Neutrophil (primary cell): ENCODE data around the gene TYMS.
"Not testable (repeated sequence)": the region's sequence is repeated elsewhere in the genome, so short reads cannot be mapped to it uniquely, and the experiment has no call there.

Source experiments
- H3K27ac ChIP-seq: fragments of 200-600 bp; sonication (generic); 2 replicates; pipeline ENCODE4 v1.5.1; 2016; ENCODE audit warnings: mild to moderate bottlenecking, moderate library complexity
- H3K27me3 ChIP-seq: fragments of 200-600 bp; sonication (generic); 2 replicates; pipeline ENCODE4 v1.6.0; 2016; ENCODE audit warnings: mild to moderate bottlenecking
- H3K36me3 ChIP-seq: fragments of 200-600 bp; sonication (generic); 2 replicates; pipeline ENCODE4 v1.5.1; 2017
- H3K4me1 ChIP-seq, 2 experiments: fragments of 200-600 bp in 1 of 2; sonication (generic) in 1 of 2; 1 replicate in 1 of 2; 2 replicates in 1 of 2; pipeline versions ENCODE4 v1.5.1 to v1.6.1; 2013 to 2016; ENCODE audit warnings: low read depth in 1 of 2, low read length in 1 of 2, mild to moderate bottlenecking in 1 of 2, moderate library complexity in 1 of 2; ENCODE audit not compliant: control insufficient read depth in 1 of 2, insufficient read depth in 1 of 2
- H3K4me3 ChIP-seq, 2 experiments: fragments of 200-600 bp in 1 of 2; sonication (generic) in 1 of 2; 1 replicate in 1 of 2; 2 replicates in 1 of 2; pipeline ENCODE4 v1.5.1; 2013 to 2016; ENCODE audit warnings: low read depth in 1 of 2, low read length in 1 of 2, mild to moderate bottlenecking in 1 of 2, moderate library complexity in 1 of 2
- H3K9me3 ChIP-seq: fragments of 200-600 bp; sonication (generic); 2 replicates; pipeline ENCODE4 v1.5.1; 2016
- TF ChIP-seq, protein P1 (sequence below): fragments of 200-600 bp; sonication (generic); IDR thresholded peaks from 2 replicates; pipeline ENCODE4 v1.5.1; 2016; ENCODE audit warnings: antibody characterized with exemption

The TYMS gene

DNA sequence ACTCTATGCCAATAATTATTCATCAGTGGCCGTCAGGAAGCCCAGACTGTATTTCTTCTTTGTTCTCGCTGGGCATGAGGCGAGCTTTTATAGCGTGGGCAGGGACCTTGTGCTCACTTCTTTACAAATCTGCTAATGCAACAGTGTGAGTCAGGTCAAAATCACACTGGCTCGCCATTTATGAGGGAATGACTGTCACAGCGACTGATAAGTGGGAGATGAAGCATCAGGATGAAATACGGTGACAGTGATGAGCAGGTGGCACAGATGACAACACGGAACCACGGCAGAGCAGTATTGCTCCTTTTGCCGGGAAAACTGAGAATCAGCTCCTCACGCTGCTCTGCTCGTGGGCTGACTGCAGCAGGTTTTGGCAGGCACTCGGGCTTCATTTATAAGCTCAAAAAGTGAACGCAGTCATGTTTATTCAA, 20.5 kb downstream of the TYMS start:
- Histone ChIP-seq H3K27ac (no peak overlapping the region), H3K36me3 (peaks cover 76% of the 10 kb centered on the region), H3K4me1 (no peaks in the 10 kb centered on the region), H3K4me3 (no peak overlapping the region), H3K27me3 (no peaks in the 10 kb centered on the region), H3K9me3 (no peaks in the 10 kb centered on the region)
- TF ChIP-seq, protein P1, sequence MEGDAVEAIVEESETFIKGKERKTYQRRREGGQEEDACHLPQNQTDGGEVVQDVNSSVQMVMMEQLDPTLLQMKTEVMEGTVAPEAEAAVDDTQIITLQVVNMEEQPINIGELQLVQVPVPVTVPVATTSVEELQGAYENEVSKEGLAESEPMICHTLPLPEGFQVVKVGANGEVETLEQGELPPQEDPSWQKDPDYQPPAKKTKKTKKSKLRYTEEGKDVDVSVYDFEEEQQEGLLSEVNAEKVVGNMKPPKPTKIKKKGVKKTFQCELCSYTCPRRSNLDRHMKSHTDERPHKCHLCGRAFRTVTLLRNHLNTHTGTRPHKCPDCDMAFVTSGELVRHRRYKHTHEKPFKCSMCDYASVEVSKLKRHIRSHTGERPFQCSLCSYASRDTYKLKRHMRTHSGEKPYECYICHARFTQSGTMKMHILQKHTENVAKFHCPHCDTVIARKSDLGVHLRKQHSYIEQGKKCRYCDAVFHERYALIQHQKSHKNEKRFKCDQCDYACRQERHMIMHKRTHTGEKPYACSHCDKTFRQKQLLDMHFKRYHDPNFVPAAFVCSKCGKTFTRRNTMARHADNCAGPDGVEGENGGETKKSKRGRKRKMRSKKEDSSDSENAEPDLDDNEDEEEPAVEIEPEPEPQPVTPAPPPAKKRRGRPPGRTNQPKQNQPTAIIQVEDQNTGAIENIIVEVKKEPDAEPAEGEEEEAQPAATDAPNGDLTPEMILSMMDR, result no peak

DNA sequence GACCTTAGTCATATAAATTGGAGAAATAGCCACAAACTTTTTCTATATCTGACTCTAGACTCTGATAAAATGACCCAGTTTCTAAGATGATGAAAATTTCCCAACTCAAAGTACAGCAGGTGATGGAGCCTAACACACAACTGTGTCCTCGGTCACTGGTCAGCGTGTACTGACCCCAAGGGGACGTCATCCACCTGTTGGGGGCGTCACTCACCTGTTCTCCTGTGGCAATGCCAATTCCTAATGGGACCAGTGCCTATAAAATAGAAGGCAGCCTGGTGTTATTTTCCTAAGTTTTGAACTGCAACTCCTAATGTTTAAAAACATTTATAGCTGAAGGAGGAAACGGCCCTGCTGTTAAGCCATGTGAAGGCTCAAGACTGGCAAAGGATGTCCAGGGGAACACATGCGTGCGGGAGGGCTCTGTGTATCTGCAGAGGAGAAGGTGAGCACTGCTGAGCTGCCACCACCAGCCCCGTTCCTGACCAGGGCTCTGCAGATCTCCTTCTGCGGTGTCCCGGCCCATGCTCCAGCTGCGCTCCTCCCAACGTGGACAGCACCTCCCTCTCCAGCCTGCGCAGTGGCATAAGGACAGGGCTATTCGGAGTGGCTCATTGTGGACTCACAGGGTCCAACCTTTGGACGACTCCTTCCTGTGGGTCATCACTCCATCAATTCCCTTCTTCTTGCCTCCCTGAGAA, 21.2 kb downstream of the TYMS start:
- Histone ChIP-seq H3K27ac (no peak overlapping the region), H3K4me1 (no peaks in the 10 kb centered on the region), H3K9me3 (no peaks in the 10 kb centered on the region), H3K36me3 (peaks cover 71% of the 10 kb centered on the region), H3K27me3 (no peaks in the 10 kb centered on the region), H3K4me3 (no peak overlapping the region)
- TF ChIP-seq, protein P1, result no peak

DNA sequence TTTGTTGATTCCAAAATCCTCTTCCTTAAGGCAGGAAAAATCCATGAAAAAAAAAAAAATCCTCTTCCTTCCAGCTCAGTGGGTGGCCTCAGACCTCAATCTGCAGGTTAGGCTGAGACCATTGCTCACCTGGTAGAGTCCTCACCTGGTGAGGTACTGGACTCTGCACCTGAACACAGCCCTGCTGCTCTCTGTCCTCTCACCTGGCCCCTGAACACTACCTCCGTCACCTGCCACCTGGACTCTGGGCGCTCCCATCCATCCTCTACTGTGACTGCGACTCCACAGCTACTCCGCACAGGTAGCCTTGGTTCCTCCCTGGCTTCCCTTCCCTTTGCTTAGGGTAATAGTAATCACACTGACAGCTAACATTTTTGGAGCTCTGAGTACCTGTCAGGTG, 22.1 kb downstream of the TYMS start:
- Histone ChIP-seq H3K27ac (no peak overlapping the region), H3K4me1 (no peaks in the 10 kb centered on the region)
- TF ChIP-seq, protein P1, result no peak

DNA sequence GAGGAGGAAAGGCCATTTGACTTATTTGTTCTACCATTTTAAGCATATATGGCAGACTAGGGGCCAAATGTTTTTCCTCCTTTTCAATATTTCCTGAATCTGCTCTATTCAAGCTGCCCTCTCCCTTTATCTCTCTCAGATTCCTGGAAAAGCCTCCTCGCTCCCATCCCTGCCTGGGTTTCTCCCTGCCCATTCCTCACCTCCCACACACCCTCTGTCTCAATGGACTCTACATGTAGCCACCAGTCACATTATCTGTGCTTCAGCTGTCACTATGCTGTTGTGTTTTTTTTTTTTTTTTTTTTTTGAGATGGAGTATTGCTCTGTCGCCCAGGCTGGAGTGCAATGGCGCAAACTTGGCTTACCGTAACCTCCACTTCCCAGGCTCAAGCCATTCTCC, 22.9 kb downstream of the TYMS start:
- peaks cover 54% of the 10 kb centered on the region for H3K36me3 ChIP-seq
- TF ChIP-seq, protein P1, result no peak

More for the DNA sequence above, 22.1 kb downstream of the TYMS start:
- Histone ChIP-seq H3K27me3 (no peaks in the 10 kb centered on the region), H3K4me3 (no peak overlapping the region), H3K9me3 (no peaks in the 10 kb centered on the region), H3K36me3 (peaks cover 62% of the 10 kb centered on the region)

DNA sequence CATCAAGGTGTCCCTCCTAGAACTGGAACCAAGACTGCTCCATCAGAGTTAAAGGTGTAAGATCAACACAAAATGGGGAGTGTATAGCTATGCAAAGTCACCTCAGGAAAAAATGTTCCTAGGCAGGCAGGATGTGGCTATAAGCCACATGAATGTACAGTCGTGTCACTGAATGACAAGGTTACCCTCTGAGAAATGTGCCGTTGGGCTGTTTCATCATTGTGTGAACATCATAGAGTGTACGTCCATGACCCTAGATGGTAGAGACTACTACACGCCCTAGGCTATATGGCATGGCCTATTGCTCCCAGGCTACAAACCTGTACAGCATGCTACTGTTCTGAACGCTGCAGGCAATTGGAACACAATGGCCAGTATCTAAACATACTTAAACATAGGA, 24.5 kb downstream of the TYMS start:
- H3K27me3 ChIP-seq, result no peaks in the 10 kb centered on the region
- H3K4me3 ChIP-seq, result no peak overlapping the region
- TF ChIP-seq, protein P1, result no peak
- H3K4me1 ChIP-seq, result no peaks in the 10 kb centered on the region
- H3K36me3 ChIP-seq, result peaks cover 45% of the 10 kb centered on the region
- no peaks in the 10 kb centered on the region for H3K9me3 ChIP-seq
- H3K27ac ChIP-seq, result no peak overlapping the region

More for the DNA sequence above, 22.9 kb downstream of the TYMS start:
- H3K27ac ChIP-seq, result no peak overlapping the region
- H3K27me3 ChIP-seq, result no peaks in the 10 kb centered on the region
- H3K4me1 ChIP-seq, result no peaks in the 10 kb centered on the region
- no peaks in the 10 kb centered on the region for H3K9me3 ChIP-seq
- H3K4me3 ChIP-seq, result no peak overlapping the region

DNA sequence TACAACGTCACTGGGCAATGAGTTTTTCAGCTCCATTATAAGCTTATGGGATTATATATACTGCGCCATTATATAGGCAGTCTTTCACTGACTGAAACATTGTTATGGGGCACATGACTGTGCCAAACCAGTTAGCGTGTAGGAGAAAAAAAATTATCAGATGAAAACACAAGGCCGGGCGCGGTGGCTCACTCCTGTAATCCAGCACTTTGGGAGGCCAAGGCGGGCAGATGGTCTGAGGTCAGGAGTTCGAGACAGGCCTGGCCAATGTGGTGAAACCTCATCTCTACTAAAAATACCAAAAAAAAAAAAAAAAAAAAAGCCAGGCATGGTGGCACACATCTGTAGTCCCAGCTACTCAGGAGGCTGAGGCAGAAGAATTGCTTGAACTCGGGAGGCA, 25.0 kb downstream of the TYMS start:
- not testable (repeated sequence) for H3K27me3 ChIP-seq

More for the DNA sequence above, 25.0 kb downstream of the TYMS start:
- peaks cover 41% of the 10 kb centered on the region for H3K36me3 ChIP-seq
- not testable (repeated sequence) for H3K4me1 ChIP-seq, H3K27ac ChIP-seq, H3K9me3 ChIP-seq, H3K4me3 ChIP-seq
